HepG2 (cell line): ENCODE measurements around the gene GALNT1. TPM values are rescaled to one million over a fixed set of nuclear protein-coding genes. Genes with fewer than 3 reads are reported as not detected.

Source experiments
- JUND ChIP-seq: sonication (generic); formaldehyde crosslinking; IDR thresholded peaks from 2 replicates; pipeline ENCODE4 v1.8.0; 2022; ENCODE audit warnings: mild to moderate bottlenecking, missing genetic modification reagents
- KMT2B ChIP-seq: IDR thresholded peaks from 2 replicates; pipeline ENCODE4 v1.6.1; 2016; ENCODE audit warnings: missing genetic modification reagents, missing compliant biosample characterization
- NR2F6 ChIP-seq, 2 experiments: IDR thresholded peaks; 2 replicates each; pipeline ENCODE4 v1.6.1; 2016; ENCODE audit warnings: antibody characterized with exemption in 1 of 2, mild to moderate bottlenecking in 1 of 2
- WIZ ChIP-seq: sonication (generic); formaldehyde crosslinking; IDR thresholded peaks from 2 replicates; pipeline ENCODE4 v1.5.1; 2020; ENCODE audit warnings: mild to moderate bottlenecking, missing genetic modification reagents
- ZBTB7B ChIP-seq: sonication (generic); formaldehyde crosslinking; IDR thresholded peaks from 2 replicates; pipeline ENCODE4 v1.4.0; 2020; ENCODE audit warnings: missing genetic modification reagents
- polyA plus RNA-seq, 8 experiments: library from polyadenylated mRNA; depleted of rRNA in 3 of 8; stranded (reverse) in 7 of 8; unstranded in 1 of 8; fragments of >200 nt; fragmentation: Illumina TruSeq in 4 of 8; extraction: Trizol in 4 of 8; gene quantifications; 2 replicates each; pipeline versions ENCODE4 v1.2.1 to v1.2.3, GENCODE V29; 2011 to 2016; ENCODE audit warnings: low read depth in 4 of 8, missing spikeins in 1 of 8, mixed read lengths in 1 of 8; ENCODE audit not compliant: insufficient read depth in 1 of 8
- total RNA-seq, 5 experiments: library from RNA; depleted of rRNA; stranded (reverse); fragments of >200 nt; fragmentation: Illumina TruSeq; extraction: Trizol; gene quantifications; 2 replicates each; pipeline ENCODE4 v1.2.3, GENCODE V29; 2016; ENCODE audit warnings: low read depth in 1 of 5
- TF ChIP-seq, protein P1 (sequence below): sonication (generic); formaldehyde crosslinking; IDR thresholded peaks from 2 replicates; pipeline ENCODE4 v1.5.1; 2020; ENCODE audit warnings: mild to moderate bottlenecking, missing genetic modification reagents, borderline replicate concordance
- TF ChIP-seq, protein P2 (sequence below): sonication (generic); formaldehyde crosslinking; IDR thresholded peaks from 2 replicates; pipeline ENCODE4 v1.4.0; 2020; ENCODE audit warnings: missing genetic modification reagents
- TF ChIP-seq, protein P3 (sequence below): sonication (generic); formaldehyde crosslinking; IDR thresholded peaks from 2 replicates; pipeline ENCODE4 v1.4.0; 2020; ENCODE audit warnings: missing genetic modification reagents, borderline replicate concordance

GALNT1 gene
- total and polyA plus RNA-seq, 2 of the 13 experiments (the other 11 are each of a cell fraction or from before 2014, with no cell fraction given), result 41.1 to 100 TPM

DNA sequence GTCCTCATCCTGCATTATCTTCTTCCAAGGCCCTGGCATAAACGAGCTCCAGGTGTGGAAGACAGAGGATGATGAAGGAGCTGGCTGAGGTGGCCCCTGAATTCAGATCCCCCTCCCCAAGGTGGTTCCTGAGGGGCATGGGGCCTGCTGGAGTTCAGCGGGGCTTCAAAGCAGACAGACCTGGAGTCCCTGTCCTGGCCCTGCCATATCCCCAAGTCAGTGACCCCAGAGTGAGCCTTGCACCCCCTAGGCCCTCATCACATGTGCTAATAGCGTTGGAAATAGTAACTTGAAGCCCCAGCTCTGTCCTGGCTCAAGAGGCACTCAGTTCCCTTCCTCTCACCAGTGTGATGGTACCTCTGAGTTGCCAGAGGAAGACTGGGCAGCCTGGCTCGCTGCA lies 172.9 kb downstream of the GALNT1 start (continued):
- TF ChIP-seq, protein P1, sequence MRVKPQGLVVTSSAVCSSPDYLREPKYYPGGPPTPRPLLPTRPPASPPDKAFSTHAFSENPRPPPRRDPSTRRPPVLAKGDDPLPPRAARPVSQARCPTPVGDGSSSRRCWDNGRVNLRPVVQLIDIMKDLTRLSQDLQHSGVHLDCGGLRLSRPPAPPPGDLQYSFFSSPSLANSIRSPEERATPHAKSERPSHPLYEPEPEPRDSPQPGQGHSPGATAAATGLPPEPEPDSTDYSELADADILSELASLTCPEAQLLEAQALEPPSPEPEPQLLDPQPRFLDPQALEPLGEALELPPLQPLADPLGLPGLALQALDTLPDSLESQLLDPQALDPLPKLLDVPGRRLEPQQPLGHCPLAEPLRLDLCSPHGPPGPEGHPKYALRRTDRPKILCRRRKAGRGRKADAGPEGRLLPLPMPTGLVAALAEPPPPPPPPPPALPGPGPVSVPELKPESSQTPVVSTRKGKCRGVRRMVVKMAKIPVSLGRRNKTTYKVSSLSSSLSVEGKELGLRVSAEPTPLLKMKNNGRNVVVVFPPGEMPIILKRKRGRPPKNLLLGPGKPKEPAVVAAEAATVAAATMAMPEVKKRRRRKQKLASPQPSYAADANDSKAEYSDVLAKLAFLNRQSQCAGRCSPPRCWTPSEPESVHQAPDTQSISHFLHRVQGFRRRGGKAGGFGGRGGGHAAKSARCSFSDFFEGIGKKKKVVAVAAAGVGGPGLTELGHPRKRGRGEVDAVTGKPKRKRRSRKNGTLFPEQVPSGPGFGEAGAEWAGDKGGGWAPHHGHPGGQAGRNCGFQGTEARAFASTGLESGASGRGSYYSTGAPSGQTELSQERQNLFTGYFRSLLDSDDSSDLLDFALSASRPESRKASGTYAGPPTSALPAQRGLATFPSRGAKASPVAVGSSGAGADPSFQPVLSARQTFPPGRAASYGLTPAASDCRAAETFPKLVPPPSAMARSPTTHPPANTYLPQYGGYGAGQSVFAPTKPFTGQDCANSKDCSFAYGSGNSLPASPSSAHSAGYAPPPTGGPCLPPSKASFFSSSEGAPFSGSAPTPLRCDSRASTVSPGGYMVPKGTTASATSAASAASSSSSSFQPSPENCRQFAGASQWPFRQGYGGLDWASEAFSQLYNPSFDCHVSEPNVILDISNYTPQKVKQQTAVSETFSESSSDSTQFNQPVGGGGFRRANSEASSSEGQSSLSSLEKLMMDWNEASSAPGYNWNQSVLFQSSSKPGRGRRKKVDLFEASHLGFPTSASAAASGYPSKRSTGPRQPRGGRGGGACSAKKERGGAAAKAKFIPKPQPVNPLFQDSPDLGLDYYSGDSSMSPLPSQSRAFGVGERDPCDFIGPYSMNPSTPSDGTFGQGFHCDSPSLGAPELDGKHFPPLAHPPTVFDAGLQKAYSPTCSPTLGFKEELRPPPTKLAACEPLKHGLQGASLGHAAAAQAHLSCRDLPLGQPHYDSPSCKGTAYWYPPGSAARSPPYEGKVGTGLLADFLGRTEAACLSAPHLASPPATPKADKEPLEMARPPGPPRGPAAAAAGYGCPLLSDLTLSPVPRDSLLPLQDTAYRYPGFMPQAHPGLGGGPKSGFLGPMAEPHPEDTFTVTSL (CRISPR knock-in tag), result no peak
- no peak for TF ChIP-seq WIZ (CRISPR knock-in tag)
- TF ChIP-seq NR2F6 (IDR thresholded peaks at IDR 0.05), result no peak
- no peak for TF ChIP-seq NR2F6 (CRISPR knock-in tag; IDR thresholded peaks at IDR 0.05)
- no peak for TF ChIP-seq ZBTB7B (CRISPR knock-in tag)
- TF ChIP-seq, protein P2, sequence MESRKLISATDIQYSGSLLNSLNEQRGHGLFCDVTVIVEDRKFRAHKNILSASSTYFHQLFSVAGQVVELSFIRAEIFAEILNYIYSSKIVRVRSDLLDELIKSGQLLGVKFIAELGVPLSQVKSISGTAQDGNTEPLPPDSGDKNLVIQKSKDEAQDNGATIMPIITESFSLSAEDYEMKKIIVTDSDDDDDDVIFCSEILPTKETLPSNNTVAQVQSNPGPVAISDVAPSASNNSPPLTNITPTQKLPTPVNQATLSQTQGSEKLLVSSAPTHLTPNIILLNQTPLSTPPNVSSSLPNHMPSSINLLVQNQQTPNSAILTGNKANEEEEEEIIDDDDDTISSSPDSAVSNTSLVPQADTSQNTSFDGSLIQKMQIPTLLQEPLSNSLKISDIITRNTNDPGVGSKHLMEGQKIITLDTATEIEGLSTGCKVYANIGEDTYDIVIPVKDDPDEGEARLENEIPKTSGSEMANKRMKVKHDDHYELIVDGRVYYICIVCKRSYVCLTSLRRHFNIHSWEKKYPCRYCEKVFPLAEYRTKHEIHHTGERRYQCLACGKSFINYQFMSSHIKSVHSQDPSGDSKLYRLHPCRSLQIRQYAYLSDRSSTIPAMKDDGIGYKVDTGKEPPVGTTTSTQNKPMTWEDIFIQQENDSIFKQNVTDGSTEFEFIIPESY (CRISPR knock-in tag), result no peak
- no peak for TF ChIP-seq KMT2B (CRISPR knock-in tag)
- no peak for TF ChIP-seq JUND (CRISPR knock-in tag)
- TF ChIP-seq, protein P3, sequence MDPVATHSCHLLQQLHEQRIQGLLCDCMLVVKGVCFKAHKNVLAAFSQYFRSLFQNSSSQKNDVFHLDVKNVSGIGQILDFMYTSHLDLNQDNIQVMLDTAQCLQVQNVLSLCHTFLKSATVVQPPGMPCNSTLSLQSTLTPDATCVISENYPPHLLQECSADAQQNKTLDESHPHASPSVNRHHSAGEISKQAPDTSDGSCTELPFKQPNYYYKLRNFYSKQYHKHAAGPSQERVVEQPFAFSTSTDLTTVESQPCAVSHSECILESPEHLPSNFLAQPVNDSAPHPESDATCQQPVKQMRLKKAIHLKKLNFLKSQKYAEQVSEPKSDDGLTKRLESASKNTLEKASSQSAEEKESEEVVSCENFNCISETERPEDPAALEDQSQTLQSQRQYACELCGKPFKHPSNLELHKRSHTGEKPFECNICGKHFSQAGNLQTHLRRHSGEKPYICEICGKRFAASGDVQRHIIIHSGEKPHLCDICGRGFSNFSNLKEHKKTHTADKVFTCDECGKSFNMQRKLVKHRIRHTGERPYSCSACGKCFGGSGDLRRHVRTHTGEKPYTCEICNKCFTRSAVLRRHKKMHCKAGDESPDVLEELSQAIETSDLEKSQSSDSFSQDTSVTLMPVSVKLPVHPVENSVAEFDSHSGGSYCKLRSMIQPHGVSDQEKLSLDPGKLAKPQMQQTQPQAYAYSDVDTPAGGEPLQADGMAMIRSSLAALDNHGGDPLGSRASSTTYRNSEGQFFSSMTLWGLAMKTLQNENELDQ (CRISPR knock-in tag), result no peak
